Measurements from ENCODE around the gene LRP11. TPM values are rescaled to one million over a fixed set of nuclear protein-coding genes. Genes with fewer than 3 reads are reported as not detected.

Gene LRP11
- total and polyA plus RNA-seq, 2 of the 13 experiments (the other 11 are each of a cell fraction or from before 2014, with no cell fraction given), result 32.4 to 48.9 TPM

- TF ChIP-seq ZNF749 (CRISPR knock-in tag; IDR thresholded peaks at IDR 0.05; ENCODE audit: borderline replicate concordance) (peak; percentile 82; the same call in 1 of the 2 replicates), ZNF7 (CRISPR knock-in tag; IDR thresholded peaks at IDR 0.05) (0 out of 2 replicates have a peak, but pooled peaks have one; percentile 19), ZNF580 (CRISPR knock-in tag; IDR thresholded peaks at IDR 0.05; ENCODE audit: borderline replicate concordance, low read depth) (0 out of 2 replicates have a peak, but pooled peaks have one; percentile 9), NR2F2 (IDR thresholded peaks at IDR 0.05; ENCODE audit: borderline replicate concordance, low read depth) (peak; percentile 78), ZNF205 (CRISPR knock-in tag; IDR thresholded peaks at IDR 0.05) (peak; percentile 87; the same call in 1 of the 2 replicates), GATA4 (IDR thresholded peaks at IDR 0.05; ENCODE audit: borderline replicate concordance, low read depth) (0 out of 2 replicates have a peak, but pooled peaks have one; percentile 45), CEBPG (CRISPR knock-in tag; IDR thresholded peaks at IDR 0.05) (peak; percentile 96), ZNF547 (CRISPR knock-in tag; IDR thresholded peaks at IDR 0.05) (peak; percentile 43; the same call in 1 of the 2 replicates), TGIF2 (CRISPR knock-in tag; IDR thresholded peaks at IDR 0.05) (0 out of 2 replicates have a peak, but pooled peaks have one; percentile 36), BORCS8-MEF2B (CRISPR knock-in tag; IDR thresholded peaks at IDR 0.05) (peak; percentile 77), RARA (CRISPR knock-in tag; IDR thresholded peaks at IDR 0.05) (peak; percentile 97), POLR2A (IDR thresholded peaks at IDR 0.05; ENCODE audit: insufficient read depth in 1 of 2, low read depth in 2 of 2, low read length in 2 of 2) (peak in 1 of 2 experiments; percentile 82; a peak in 2 of 4 replicates), POLR2AphosphoS2 (IDR thresholded peaks at IDR 0.05; ENCODE audit: low read depth, low read length) (no peak), MIER2 (CRISPR knock-in tag; IDR thresholded peaks at IDR 0.05) (peak; percentile 72; the same call in 1 of the 2 replicates), TOPORS (CRISPR knock-in tag; IDR thresholded peaks at IDR 0.05) (0 out of 2 replicates have a peak, but pooled peaks have one; percentile 48), ELF4 (CRISPR knock-in tag; IDR thresholded peaks at IDR 0.05; ENCODE audit: borderline replicate concordance) (0 out of 2 replicates have a peak, but pooled peaks have one; percentile 29), CEBPB (IDR thresholded peaks at IDR 0.05; ENCODE audit: borderline replicate concordance, low read depth, low read length) (peak; percentile 95), KDM1A (CRISPR knock-in tag; IDR thresholded peaks at IDR 0.05) (peak; percentile 59; the same call in 1 of the 2 replicates), MIER3 (CRISPR knock-in tag; IDR thresholded peaks at IDR 0.05; ENCODE audit: borderline replicate concordance) (peak; percentile 80), HOXD1 (CRISPR knock-in tag; IDR thresholded peaks at IDR 0.05) (peak; percentile 8; the same call in 1 of the 2 replicates), SOX5 (CRISPR knock-in tag; IDR thresholded peaks at IDR 0.05; ENCODE audit: borderline replicate concordance) (peak; percentile 94), REPIN1 (CRISPR knock-in tag; IDR thresholded peaks at IDR 0.05; ENCODE audit: borderline replicate concordance, low read depth) (peak; percentile 80; the same call in 1 of the 2 replicates), ZNF138 (CRISPR knock-in tag; IDR thresholded peaks at IDR 0.05; ENCODE audit: low read depth) (no peak)
- TF ChIP-seq, protein P1, sequence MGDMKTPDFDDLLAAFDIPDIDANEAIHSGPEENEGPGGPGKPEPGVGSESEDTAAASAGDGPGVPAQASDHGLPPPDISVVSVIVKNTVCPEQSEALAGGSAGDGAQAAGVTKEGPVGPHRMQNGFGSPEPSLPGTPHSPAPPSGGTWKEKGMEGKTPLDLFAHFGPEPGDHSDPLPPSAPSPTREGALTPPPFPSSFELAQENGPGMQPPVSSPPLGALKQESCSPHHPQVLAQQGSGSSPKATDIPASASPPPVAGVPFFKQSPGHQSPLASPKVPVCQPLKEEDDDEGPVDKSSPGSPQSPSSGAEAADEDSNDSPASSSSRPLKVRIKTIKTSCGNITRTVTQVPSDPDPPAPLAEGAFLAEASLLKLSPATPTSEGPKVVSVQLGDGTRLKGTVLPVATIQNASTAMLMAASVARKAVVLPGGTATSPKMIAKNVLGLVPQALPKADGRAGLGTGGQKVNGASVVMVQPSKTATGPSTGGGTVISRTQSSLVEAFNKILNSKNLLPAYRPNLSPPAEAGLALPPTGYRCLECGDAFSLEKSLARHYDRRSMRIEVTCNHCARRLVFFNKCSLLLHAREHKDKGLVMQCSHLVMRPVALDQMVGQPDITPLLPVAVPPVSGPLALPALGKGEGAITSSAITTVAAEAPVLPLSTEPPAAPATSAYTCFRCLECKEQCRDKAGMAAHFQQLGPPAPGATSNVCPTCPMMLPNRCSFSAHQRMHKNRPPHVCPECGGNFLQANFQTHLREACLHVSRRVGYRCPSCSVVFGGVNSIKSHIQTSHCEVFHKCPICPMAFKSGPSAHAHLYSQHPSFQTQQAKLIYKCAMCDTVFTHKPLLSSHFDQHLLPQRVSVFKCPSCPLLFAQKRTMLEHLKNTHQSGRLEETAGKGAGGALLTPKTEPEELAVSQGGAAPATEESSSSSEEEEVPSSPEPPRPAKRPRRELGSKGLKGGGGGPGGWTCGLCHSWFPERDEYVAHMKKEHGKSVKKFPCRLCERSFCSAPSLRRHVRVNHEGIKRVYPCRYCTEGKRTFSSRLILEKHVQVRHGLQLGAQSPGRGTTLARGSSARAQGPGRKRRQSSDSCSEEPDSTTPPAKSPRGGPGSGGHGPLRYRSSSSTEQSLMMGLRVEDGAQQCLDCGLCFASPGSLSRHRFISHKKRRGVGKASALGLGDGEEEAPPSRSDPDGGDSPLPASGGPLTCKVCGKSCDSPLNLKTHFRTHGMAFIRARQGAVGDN (CRISPR knock-in tag; IDR thresholded peaks at IDR 0.05), result peak; percentile 50
Observed at GRCh38 chr6:149860834-149861602, 3.1 kb downstream of the LRP11 start (continued).
